SIG-M5 treated with dmso at 0.1 percent for 504 hours (cell line): ENCODE measurements around the gene SLC2A4RG.

Experiments used
- DNase-seq: peaks from one replicate; lab custom pipeline; 2025; ENCODE audit not compliant: unreplicated experiment; lab: John Stamatoyannopoulos, UW

The SLC2A4RG gene

GRCh38 chr20:63751471-63752271 lies 12.1 kb downstream of the SLC2A4RG start:
- no peak for DNase-seq

DNA sequence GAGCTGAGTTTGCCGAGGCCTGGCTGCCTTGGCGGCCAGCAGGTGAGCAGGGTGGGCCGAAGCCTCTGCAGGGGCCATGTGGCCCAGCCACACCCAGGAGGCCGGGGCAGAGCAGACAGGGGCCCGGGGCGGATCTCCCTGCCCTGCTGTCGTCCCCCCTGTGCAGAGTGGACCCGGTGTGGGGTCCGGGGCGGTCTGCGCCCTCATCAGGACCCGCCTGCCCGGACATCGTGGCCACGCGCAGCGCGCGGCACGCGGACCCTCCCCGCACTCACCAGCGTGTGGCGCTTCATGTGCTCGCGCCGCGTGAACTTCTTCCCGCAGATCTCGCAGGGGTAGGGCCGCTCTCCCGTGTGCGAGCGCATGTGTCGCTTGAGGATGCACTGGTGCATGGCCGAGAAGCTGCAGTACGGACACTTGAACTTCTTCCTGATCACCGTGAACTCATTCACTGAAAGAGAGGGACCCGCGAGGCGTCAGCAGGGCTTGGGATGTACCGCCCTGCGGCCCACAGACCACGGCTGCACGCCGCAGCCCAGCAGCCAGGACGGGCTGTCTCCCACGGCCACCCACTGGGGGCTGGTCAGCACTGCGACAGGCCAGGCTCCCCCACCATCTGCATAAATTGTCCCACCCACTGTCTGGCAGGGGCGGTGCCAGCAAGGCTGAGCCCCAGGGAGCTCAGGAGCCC lies 13.0 kb downstream of the SLC2A4RG start:
- no peak for DNase-seq

GRCh38 chr20:63753381-63753780 lies 13.8 kb downstream of the SLC2A4RG start:
- DNase-seq, result no peak

DNA sequence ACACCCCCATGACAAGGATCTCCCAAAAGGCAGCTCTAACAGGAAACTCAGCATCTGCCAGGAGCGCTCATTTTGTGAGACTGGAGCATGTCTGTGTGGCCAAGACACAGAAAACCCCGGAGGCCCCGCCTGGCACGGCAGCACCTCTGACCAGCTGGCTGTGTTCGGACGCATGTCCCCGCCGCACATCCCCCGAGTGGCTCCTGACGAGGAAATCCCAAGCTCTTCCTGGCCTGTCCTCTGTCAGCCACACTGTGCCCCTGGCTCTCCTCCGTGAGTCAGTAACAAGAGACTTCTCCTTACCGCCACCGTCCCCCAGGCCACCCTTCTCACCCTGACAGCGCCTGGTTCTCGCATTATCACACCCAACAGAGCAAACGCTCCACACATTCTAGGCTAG lies 14.4 kb downstream of the SLC2A4RG start:
- no peak for DNase-seq

- DNase-seq, result no peak
Measured at GRCh38 chr20:63755933-63756647, 16.5 kb downstream of the SLC2A4RG start.

- no peak for DNase-seq
Measured at GRCh38 chr20:63756648-63756991, 17.0 kb downstream of the SLC2A4RG start.

- no peak for DNase-seq
Measured at GRCh38 chr20:63758152-63758551, 18.6 kb downstream of the SLC2A4RG start.

GRCh38 chr20:63759377-63759901 lies 19.9 kb downstream of the SLC2A4RG start:
- no peak for DNase-seq

DNA sequence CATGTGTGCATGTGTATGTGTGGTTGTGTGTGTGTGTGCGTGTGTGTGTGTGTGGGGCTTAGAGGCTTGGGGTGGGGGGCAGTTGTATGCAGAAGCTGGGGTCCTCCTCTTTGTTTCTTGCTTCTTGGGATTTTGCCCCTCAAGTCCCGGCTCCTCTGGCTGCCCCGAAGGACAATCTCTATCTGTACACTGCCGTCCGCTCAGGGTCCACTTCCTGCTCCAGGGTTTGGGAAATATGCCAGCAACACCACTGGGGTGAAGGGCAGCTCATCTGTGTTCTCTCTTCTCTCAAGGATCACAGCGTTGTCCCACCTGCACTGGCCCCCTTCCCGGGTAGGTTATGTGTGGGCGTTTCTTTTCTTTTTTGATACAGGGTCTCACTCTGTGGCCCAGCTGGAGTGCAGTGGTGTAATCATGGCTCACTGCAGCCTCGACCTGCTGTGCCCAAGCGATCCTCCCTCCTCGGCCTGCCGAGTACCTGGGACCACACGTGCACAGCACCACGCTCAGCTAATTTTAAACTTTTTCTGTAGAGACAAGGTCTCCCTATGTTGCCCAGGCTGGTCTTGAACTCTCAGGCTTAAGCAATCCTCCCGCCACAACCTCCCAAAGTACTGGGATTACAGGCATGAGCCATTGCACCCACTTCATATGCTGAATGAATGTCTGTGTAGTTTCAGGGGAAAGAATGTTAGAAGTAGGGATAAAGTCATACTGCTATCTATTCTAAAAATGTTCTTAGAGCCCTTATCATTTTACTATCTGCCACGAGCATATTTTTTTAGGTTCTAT lies 25.7 kb downstream of the SLC2A4RG start:
- no peak for DNase-seq

- no peak for DNase-seq
Measured at GRCh38 chr20:63765902-63766301, 26.3 kb downstream of the SLC2A4RG start.

DNA sequence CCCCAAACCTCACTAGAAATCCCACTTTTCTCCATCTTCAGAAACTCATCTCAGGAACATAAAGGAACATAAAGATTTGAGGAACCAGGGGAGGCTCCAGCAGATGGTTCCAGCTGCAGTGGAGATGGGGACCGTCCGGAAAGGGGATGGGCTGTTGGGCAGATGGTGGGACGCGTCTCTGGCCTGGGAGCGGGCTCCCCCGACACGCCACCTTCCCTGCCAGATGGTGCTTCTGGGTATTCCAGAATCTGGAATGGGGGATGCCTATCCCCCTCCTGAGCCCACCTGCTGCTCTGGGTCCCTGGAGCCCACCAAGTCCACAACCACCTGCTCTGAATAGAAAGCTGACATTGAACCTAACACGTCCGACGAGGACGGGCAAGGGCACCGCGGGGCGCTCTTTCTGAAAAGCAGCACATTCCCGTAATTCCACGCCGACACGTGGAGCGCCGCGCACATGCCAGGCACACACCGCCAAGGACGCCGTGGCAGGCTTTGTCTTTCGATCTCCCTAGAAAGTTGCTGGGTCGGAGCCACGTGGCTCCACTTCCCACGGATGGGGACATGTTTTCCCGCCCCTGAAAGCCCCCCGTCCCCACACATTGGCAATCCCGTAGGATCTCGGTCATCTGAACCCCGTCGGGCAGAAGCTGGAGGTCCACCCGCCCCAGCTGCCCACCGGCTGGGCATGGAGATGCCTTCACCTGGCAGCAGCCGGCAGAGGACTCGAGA lies 27.3 kb downstream of the SLC2A4RG start:
- DNase-seq, result no peak

DNA sequence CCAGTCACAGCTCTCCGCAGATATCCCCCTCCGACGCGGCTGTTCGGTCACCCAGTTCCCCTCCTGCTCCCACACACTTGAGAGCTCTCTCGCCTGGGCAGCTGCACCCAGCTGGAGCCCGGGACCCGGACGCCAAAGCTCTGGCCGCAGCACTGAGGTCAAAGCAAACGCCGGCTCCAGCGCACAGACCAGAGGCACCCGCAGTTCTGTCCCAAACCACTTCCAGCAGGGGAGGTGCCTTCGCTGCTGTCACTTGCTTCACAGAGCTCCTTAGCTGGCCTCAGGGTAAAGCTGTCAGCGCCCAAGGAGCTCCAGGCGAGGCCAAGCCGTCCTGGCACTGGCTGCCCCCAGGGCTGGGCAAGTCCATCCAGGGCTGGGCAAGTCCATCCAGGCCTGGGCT lies 27.9 kb downstream of the SLC2A4RG start:
- DNase-seq, result no peak

DNA sequence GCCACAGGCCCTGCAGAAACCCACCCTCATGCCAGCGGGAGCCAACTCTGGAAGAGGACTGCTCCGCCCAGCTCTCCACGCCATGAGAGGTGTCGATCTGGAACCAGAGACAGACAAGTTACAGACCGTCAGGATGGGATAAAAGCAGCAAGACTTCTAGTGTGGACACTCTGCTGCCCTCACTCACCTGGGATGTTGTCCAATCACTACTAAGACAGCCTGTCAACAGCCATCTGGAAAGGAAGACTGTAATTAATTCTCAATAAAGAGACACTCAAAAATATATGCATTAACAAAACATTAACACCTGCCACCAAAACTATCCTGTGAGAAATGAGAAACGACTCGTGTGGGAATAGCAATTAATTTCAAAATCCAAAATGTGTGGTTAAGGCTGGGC lies 28.3 kb downstream of the SLC2A4RG start:
- DNase-seq, result no peak

DNA sequence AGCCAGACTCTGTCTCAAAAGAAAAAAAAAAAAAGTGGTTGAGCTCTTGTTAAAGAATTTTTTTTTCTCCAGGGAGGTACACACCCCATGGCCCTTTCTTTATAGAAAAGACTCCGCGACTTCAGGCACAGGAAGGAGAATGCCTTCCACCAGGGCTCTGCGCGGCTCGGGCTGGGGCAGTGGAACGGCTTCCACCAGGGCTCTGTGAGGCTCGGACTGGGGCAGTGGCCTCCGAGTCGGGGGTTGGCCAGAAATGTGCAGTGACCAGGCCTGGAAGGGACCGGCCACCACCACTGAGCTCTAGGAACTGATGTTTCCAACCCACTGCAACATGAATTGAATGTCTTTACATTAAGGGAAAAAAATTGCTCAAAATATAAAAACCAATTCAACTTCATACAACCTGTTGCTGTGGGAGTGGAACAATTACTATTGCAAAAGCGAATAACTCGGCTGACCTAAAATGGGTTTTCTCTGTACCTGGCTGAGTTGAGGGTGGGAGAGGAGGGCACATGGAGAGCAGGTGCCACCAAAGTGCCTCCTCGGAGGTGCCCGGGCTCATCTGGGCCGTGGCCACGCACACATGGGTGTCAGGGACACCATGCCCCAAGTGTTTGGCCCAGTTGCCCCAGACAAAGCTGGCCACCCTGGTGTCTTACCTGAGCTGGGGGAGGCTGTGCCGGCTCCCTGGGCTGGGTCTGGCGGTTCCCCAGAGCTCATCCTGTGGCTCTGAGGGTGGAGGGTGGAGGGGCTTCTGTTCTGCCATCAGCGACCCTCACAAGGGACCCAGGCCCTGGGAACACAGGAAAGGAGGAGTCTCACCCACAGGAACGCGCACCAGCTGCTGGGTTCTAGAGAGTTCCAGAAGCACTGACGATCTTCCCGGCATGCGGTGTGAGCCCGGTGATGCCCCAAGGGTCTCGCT lies 29.3 kb downstream of the SLC2A4RG start:
- no peak for DNase-seq

DNA sequence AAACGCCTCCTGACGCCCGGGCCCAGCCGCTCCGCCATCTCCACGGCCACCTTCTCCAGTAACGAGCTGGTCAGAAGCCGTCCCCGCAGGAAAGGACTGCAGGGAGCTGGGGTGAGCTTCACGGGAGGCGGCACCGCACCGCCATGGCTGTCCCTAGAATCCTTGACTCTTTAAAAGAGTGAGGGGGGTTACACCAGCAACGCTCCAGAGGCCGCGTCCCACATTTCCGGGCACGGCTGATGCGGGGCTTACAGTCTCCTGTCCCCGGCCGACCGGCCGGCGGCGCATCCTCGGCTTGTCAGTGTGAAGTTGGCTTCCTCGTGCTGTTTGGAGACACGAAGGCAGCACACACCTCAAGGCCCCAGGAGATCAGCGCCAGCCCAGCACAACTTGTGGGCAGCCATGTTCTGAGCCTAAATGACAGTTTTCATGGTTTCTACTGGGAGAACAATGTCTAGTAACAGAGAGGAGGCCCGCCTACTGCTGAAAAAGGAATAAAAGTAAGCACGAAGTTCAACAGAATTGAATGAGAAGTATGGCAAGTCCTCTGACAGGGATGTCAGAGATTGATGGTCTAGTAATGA lies 30.4 kb downstream of the SLC2A4RG start:
- no peak for DNase-seq

- DNase-seq, result no peak
Measured at GRCh38 chr20:63771046-63771707, 31.6 kb downstream of the SLC2A4RG start.

- no peak for DNase-seq
Measured at GRCh38 chr20:63772781-63773518, 33.4 kb downstream of the SLC2A4RG start.
